Measurements from ENCODE around the gene FAM107B.

The FAM107B gene

GRCh38 chr10:14776546-14776945, 1.8 kb upstream of the FAM107B start:
- Histone ChIP-seq H2BK15ac (ENCODE audit: low read depth, poor library complexity, severe bottlenecking) (no peak overlapping the region), H3K9ac (ENCODE audit: low read length) (no peak overlapping the region), H4K8ac (ENCODE audit: low read length) (no peak overlapping the region), H3K18ac (ENCODE audit: low read depth in 1 of 2, low read length in 2 of 2) (no peak overlapping the region), H3K79me1 (replicated peaks; ENCODE audit: low read length, poor library complexity, severe bottlenecking) (no peaks in the 10 kb centered on the region), H3K27ac (ENCODE audit: low read length, poor library complexity, severe bottlenecking) (no peak overlapping the region), H3K36me3 (ENCODE audit: control insufficient read depth in 1 of 2, insufficient read depth in 2 of 2, low read depth in 1 of 2, low read length in 2 of 2) (no peaks in the 10 kb centered on the region), H3K14ac (ENCODE audit: low read length in 2 of 2) (no peak overlapping the region), H2BK120ac (ENCODE audit: low read depth, low read length) (no peak overlapping the region), H2AK5ac (ENCODE audit: low read length, severe bottlenecking) (no peak overlapping the region), H2AFZ (ENCODE audit: low read depth, low read length) (no peak overlapping the region), H3K4me1 (ENCODE audit: control insufficient read depth, insufficient read depth, low read depth, low read length) (peaks cover 7% of the 10 kb centered on the region), H3K4me3 (ENCODE audit: insufficient read depth in 1 of 2, low read depth in 1 of 2, low read length in 2 of 2) (no peak overlapping the region), H2BK5ac (ENCODE audit: low read depth, low read length, poor library complexity, severe bottlenecking) (no peak overlapping the region), H3K9me3 (ENCODE audit: control insufficient read depth, low read length) (no peaks in the 10 kb centered on the region), H3K27me3 (ENCODE audit: control insufficient read depth in 1 of 2, insufficient read depth in 1 of 2, low read length in 2 of 2) (no peaks in the 10 kb centered on the region), H3K4me2 (ENCODE audit: low read length, poor library complexity, severe bottlenecking) (no peak overlapping the region), H3K4ac (ENCODE audit: low read depth in 1 of 2, low read length in 2 of 2) (peak overlapping the region in 1 of 2 experiments; percentile 60), H4K91ac (ENCODE audit: low read length) (no peak overlapping the region), H3K23ac (ENCODE audit: low read length in 2 of 2) (no peak overlapping the region), H2BK12ac (ENCODE audit: low read length in 2 of 2) (no peak overlapping the region)
- WGBS, result over 99% methylated on average over 6 of the region's 9 CpGs
- DNase-seq, result no peak

- no peak overlapping the region for H2BK5ac ChIP-seq (ENCODE audit: low read depth, low read length, poor library complexity, severe bottlenecking)
- no peaks in the 10 kb centered on the region for H3K9me3 ChIP-seq (ENCODE audit: control insufficient read depth, low read length)
- H3K14ac ChIP-seq (ENCODE audit: low read length in 2 of 2), result no peak overlapping the region
- no peaks in the 10 kb centered on the region for H3K36me3 ChIP-seq (ENCODE audit: control insufficient read depth in 1 of 2, insufficient read depth in 2 of 2, low read depth in 1 of 2, low read length in 2 of 2)
- H4K91ac ChIP-seq (ENCODE audit: low read length), result no peak overlapping the region
- no peak overlapping the region for H3K9ac ChIP-seq (ENCODE audit: low read length)
- H2BK15ac ChIP-seq (ENCODE audit: low read depth, poor library complexity, severe bottlenecking), result no peak overlapping the region
- H3K4ac ChIP-seq (ENCODE audit: low read depth in 1 of 2, low read length in 2 of 2), result no peak overlapping the region
- no peak overlapping the region for H2AK5ac ChIP-seq (ENCODE audit: low read length, severe bottlenecking)
- no peaks in the 10 kb centered on the region for H3K79me1 ChIP-seq (replicated peaks; ENCODE audit: low read length, poor library complexity, severe bottlenecking)
- H3K4me1 ChIP-seq (ENCODE audit: control insufficient read depth, insufficient read depth, low read depth, low read length), result peaks cover 7% of the 10 kb centered on the region
- no peak overlapping the region for H2BK12ac ChIP-seq (ENCODE audit: low read length in 2 of 2)
- no peak overlapping the region for H3K27ac ChIP-seq (ENCODE audit: low read length, poor library complexity, severe bottlenecking)
- no peak overlapping the region for H3K18ac ChIP-seq (ENCODE audit: low read depth in 1 of 2, low read length in 2 of 2)
- no peak overlapping the region for H3K4me3 ChIP-seq (ENCODE audit: insufficient read depth in 1 of 2, low read depth in 1 of 2, low read length in 2 of 2)
- H3K27me3 ChIP-seq (ENCODE audit: control insufficient read depth in 1 of 2, insufficient read depth in 1 of 2, low read length in 2 of 2), result no peaks in the 10 kb centered on the region
- H3K4me2 ChIP-seq (ENCODE audit: low read length, poor library complexity, severe bottlenecking), result no peak overlapping the region
- WGBS, result 100% methylated on average over 1 of the region's 3 CpGs
- no peak overlapping the region for H2AFZ ChIP-seq (ENCODE audit: low read depth, low read length)
- H2BK120ac ChIP-seq (ENCODE audit: low read depth, low read length), result no peak overlapping the region
- H4K8ac ChIP-seq (ENCODE audit: low read length), result no peak overlapping the region
- DNase-seq, result no peak
- no peak overlapping the region for H3K23ac ChIP-seq (ENCODE audit: low read length in 2 of 2)
Observed at GRCh38 chr10:14775656-14776055, 959 bp upstream of the FAM107B start.

- H3K4me3 ChIP-seq (ENCODE audit: insufficient read depth in 1 of 2, low read depth in 1 of 2, low read length in 2 of 2), result no peak overlapping the region
- 97% methylated on average over 22 of the region's 22 CpGs for WGBS
- no peaks in the 10 kb centered on the region for H3K27me3 ChIP-seq (ENCODE audit: control insufficient read depth in 1 of 2, insufficient read depth in 1 of 2, low read length in 2 of 2)
- H3K14ac ChIP-seq (ENCODE audit: low read length in 2 of 2), result no peak overlapping the region
- no peaks in the 10 kb centered on the region for H3K79me1 ChIP-seq (replicated peaks; ENCODE audit: low read length, poor library complexity, severe bottlenecking)
- H2BK120ac ChIP-seq (ENCODE audit: low read depth, low read length), result no peak overlapping the region
- H2AFZ ChIP-seq (ENCODE audit: low read depth, low read length), result no peak overlapping the region
- H3K9me3 ChIP-seq (ENCODE audit: control insufficient read depth, low read length), result no peaks in the 10 kb centered on the region
- no peak overlapping the region for H3K9ac ChIP-seq (ENCODE audit: low read length)
- DNase-seq, result no peak
- no peak overlapping the region for H2BK15ac ChIP-seq (ENCODE audit: low read depth, poor library complexity, severe bottlenecking)
- no peak overlapping the region for H3K4me2 ChIP-seq (ENCODE audit: low read length, poor library complexity, severe bottlenecking)
- no peak overlapping the region for H3K23ac ChIP-seq (ENCODE audit: low read length in 2 of 2)
- H3K36me3 ChIP-seq (ENCODE audit: control insufficient read depth in 1 of 2, insufficient read depth in 2 of 2, low read depth in 1 of 2, low read length in 2 of 2), result no peaks in the 10 kb centered on the region
- H2AK5ac ChIP-seq (ENCODE audit: low read length, severe bottlenecking), result no peak overlapping the region
- peaks cover 5% of the 10 kb centered on the region for H3K4me1 ChIP-seq (ENCODE audit: control insufficient read depth, insufficient read depth, low read depth, low read length)
- no peak overlapping the region for H2BK12ac ChIP-seq (ENCODE audit: low read length in 2 of 2)
- H3K27ac ChIP-seq (ENCODE audit: low read length, poor library complexity, severe bottlenecking), result no peak overlapping the region
- H2BK5ac ChIP-seq (ENCODE audit: low read depth, low read length, poor library complexity, severe bottlenecking), result no peak overlapping the region
- no peak overlapping the region for H3K4ac ChIP-seq (ENCODE audit: low read depth in 1 of 2, low read length in 2 of 2)
- no peak overlapping the region for H4K91ac ChIP-seq (ENCODE audit: low read length)
- no peak overlapping the region for H4K8ac ChIP-seq (ENCODE audit: low read length)
- no peak overlapping the region for H3K18ac ChIP-seq (ENCODE audit: low read depth in 1 of 2, low read length in 2 of 2)
Observed at GRCh38 chr10:14774214-14774580, 500 bp downstream of the FAM107B start.

- no peaks in the 10 kb centered on the region for H3K9me3 ChIP-seq (ENCODE audit: control insufficient read depth, low read length)
- no peak overlapping the region for H3K14ac ChIP-seq (ENCODE audit: low read length in 2 of 2)
- no peak for DNase-seq
- no peaks in the 10 kb centered on the region for H3K36me3 ChIP-seq (ENCODE audit: control insufficient read depth in 1 of 2, insufficient read depth in 2 of 2, low read depth in 1 of 2, low read length in 2 of 2)
- no peaks in the 10 kb centered on the region for H3K79me1 ChIP-seq (replicated peaks; ENCODE audit: low read length, poor library complexity, severe bottlenecking)
- no peak overlapping the region for H2AK5ac ChIP-seq (ENCODE audit: low read length, severe bottlenecking)
- H4K91ac ChIP-seq (ENCODE audit: low read length), result no peak overlapping the region
- no peak overlapping the region for H3K4me3 ChIP-seq (ENCODE audit: insufficient read depth in 1 of 2, low read depth in 1 of 2, low read length in 2 of 2)
- no peak overlapping the region for H2BK12ac ChIP-seq (ENCODE audit: low read length in 2 of 2)
- no peak overlapping the region for H3K4ac ChIP-seq (ENCODE audit: low read depth in 1 of 2, low read length in 2 of 2)
- H3K27me3 ChIP-seq (ENCODE audit: control insufficient read depth in 1 of 2, insufficient read depth in 1 of 2, low read length in 2 of 2), result no peaks in the 10 kb centered on the region
- no peak overlapping the region for H2BK5ac ChIP-seq (ENCODE audit: low read depth, low read length, poor library complexity, severe bottlenecking)
- H2AFZ ChIP-seq (ENCODE audit: low read depth, low read length), result no peak overlapping the region
- H3K18ac ChIP-seq (ENCODE audit: low read depth in 1 of 2, low read length in 2 of 2), result no peak overlapping the region
- no peak overlapping the region for H2BK120ac ChIP-seq (ENCODE audit: low read depth, low read length)
- H3K23ac ChIP-seq (ENCODE audit: low read length in 2 of 2), result no peak overlapping the region
- H3K4me2 ChIP-seq (ENCODE audit: low read length, poor library complexity, severe bottlenecking), result no peak overlapping the region
- no peak overlapping the region for H4K8ac ChIP-seq (ENCODE audit: low read length)
- no peak overlapping the region for H3K27ac ChIP-seq (ENCODE audit: low read length, poor library complexity, severe bottlenecking)
- 97% methylated on average over 8 of the region's 10 CpGs for WGBS
- H3K4me1 ChIP-seq (ENCODE audit: control insufficient read depth, insufficient read depth, low read depth, low read length), result peaks cover 2% of the 10 kb centered on the region
- H3K9ac ChIP-seq (ENCODE audit: low read length), result no peak overlapping the region
- H2BK15ac ChIP-seq (ENCODE audit: low read depth, poor library complexity, severe bottlenecking), result no peak overlapping the region
Observed at GRCh38 chr10:14773551-14774213, 1.0 kb downstream of the FAM107B start.

All from mesenchymal stem cell (in vitro differentiated cells and primary cell).